B cell (primary cell): ENCODE measurements around the gene DGKQ. TPM values are rescaled to one million over a fixed set of nuclear protein-coding genes. Genes with fewer than 3 reads are reported as not detected.

Experiments used
- ATAC-seq: fragments of 200-7000 bp; cut with Tn5 transposase; one replicate; pipeline ENCODE4 v1.10.0; 2021; ENCODE audit warnings: low read depth, mild to moderate bottlenecking, moderate number of reproducible peaks, moderate library complexity
- CTCF ChIA-PET: fragments of 350-600 bp; sonication (Branson Sonifier 250); formaldehyde crosslinking; loops from one replicate; lab custom pipeline; 2021; ENCODE audit warnings: antibody characterized with exemption, inconsistent platforms; lab: Charles Lee
- POLR2A ChIA-PET: fragments of 350-600 bp; sonication (Branson Sonifier 250); formaldehyde crosslinking; loops from one replicate; lab custom pipeline; 2021; ENCODE audit warnings: antibody characterized with exemption; lab: Charles Lee
- DNase-seq: peaks from one replicate; pipeline ENCODE4 v3.0.0; 2013
- H2AFZ ChIP-seq: 2 replicates; pipeline ENCODE4 v1.6.1; 2012; ENCODE audit warnings: mild to moderate bottlenecking, low read depth, low read length; ENCODE audit not compliant: insufficient read depth, poor library complexity, severe bottlenecking
- H3K27ac ChIP-seq, 2 donors: 1 replicate in 1 of 2; 2 replicates in 1 of 2; pipeline ENCODE4 v1.5.1; 2012 to 2013; ENCODE audit warnings: low read length in 2 of 2, mild to moderate bottlenecking in 2 of 2, moderate library complexity in 1 of 2
- H3K27me3 ChIP-seq, 4 experiments: fragments of 200-600 bp in 1 of 4; sonication (generic) in 1 of 4; replicated peaks in 1 of 4; 1 replicate in 2 of 4; 2 replicates in 2 of 4; pipeline versions ENCODE4 v1.6.1 to v1.7.0; 2013 to 2016; ENCODE audit warnings: low read length in 3 of 4, mild to moderate bottlenecking in 2 of 4, mixed read lengths in 1 of 4, moderate library complexity in 1 of 4; ENCODE audit not compliant: insufficient read depth in 4 of 4, control insufficient read depth in 3 of 4; ENCODE audit errors: control extremely low read depth in 1 of 4
- H3K36me3 ChIP-seq, 2 experiments: replicated peaks in 1 of 2; 1 replicate in 1 of 2; 2 replicates in 1 of 2; pipeline versions ENCODE4 v1.6.1 to v1.7.1; 2013; ENCODE audit warnings: low read length in 1 of 2; ENCODE audit not compliant: insufficient read depth in 2 of 2, control insufficient read depth in 1 of 2; ENCODE audit errors: control extremely low read depth in 1 of 2, extremely low read depth in 1 of 2
- H3K4me1 ChIP-seq, 2 donors: fragments of 200-600 bp in 1 of 2; sonication (generic) in 1 of 2; 1 replicate in 1 of 2; 2 replicates in 1 of 2; pipeline versions ENCODE4 v1.5.1 to v1.6.1; 2013 to 2017; ENCODE audit warnings: low read length in 2 of 2; ENCODE audit not compliant: control insufficient read depth in 2 of 2, insufficient read depth in 2 of 2
- H3K4me2 ChIP-seq: replicated peaks from 2 replicates; pipeline ENCODE3; 2012; ENCODE audit warnings: mild to moderate bottlenecking, low read depth, low read length; ENCODE audit not compliant: poor library complexity, severe bottlenecking
- H3K4me3 ChIP-seq, 5 experiments: fragments of 200-600 bp in 1 of 5; sonication (generic) in 1 of 5; 1 replicate in 3 of 5; 2 replicates in 2 of 5; pipeline versions ENCODE4 v1.5.1 to v1.7.0; 2011 to 2016; ENCODE audit warnings: low read length in 4 of 5, mild to moderate bottlenecking in 4 of 5, low read depth in 2 of 5, control low read depth in 1 of 5, moderate library complexity in 1 of 5; ENCODE audit not compliant: insufficient read depth in 1 of 5; ENCODE audit errors: control extremely low read depth in 1 of 5, extremely low read depth in 1 of 5
- H3K79me2 ChIP-seq: fragments of 200-600 bp; sonication (generic); one replicate; pipeline ENCODE4 v1.6.0; 2016; ENCODE audit warnings: low read length; ENCODE audit not compliant: control insufficient read depth, insufficient read depth
- H3K9ac ChIP-seq: fragments of 200-600 bp; sonication (generic); 2 replicates; pipeline ENCODE4 v1.6.1; 2017; ENCODE audit warnings: mild to moderate bottlenecking, low read length, moderate library complexity
- H3K9me3 ChIP-seq, 3 donors: one replicate each; pipeline versions ENCODE4 v1.6.1 to v1.7.1; 2013; ENCODE audit warnings: low read length in 2 of 3; ENCODE audit not compliant: control insufficient read depth in 2 of 3, insufficient read depth in 1 of 3; ENCODE audit errors: control extremely low read depth in 1 of 3
- H4K20me1 ChIP-seq: 2 replicates; pipeline ENCODE4 v1.6.0; 2012; ENCODE audit warnings: mild to moderate bottlenecking, low read length; ENCODE audit not compliant: insufficient read depth, control insufficient read depth, poor library complexity, severe bottlenecking
- H3K27ac Mint-ChIP-seq: one replicate; pipeline ENCODE4 v1.8.0; 2021; ENCODE audit warnings: mixed read lengths
- H3K27me3 Mint-ChIP-seq: one replicate; pipeline ENCODE4 v1.8.0; 2021; ENCODE audit warnings: mixed read lengths
- H3K4me1 Mint-ChIP-seq: one replicate; pipeline ENCODE4 v1.8.0; 2021; ENCODE audit warnings: mixed read lengths
- H3K4me3 Mint-ChIP-seq: one replicate; pipeline ENCODE4 v1.8.0; 2021; ENCODE audit warnings: mixed read lengths
- H3K9me3 Mint-ChIP-seq: one replicate; pipeline ENCODE4 v1.8.0; 2022; ENCODE audit warnings: mixed read lengths; ENCODE audit not compliant: insufficient read depth
- EZH2 ChIP-seq: IDR thresholded peaks from 2 replicates; pipeline ENCODE4 v1.6.1; 2012; ENCODE audit warnings: borderline replicate concordance, low read depth, mild to moderate bottlenecking, moderate library complexity, low read length; ENCODE audit not compliant: insufficient read depth, poor library complexity, severe bottlenecking
- WGBS: methylation state at CpG from one replicate; pipeline ENCODE4 v1.1.5; 2013; ENCODE audit warnings: missing lambda C conversion rate; ENCODE audit not compliant: insufficient coverage; 5-methylcytosine and 5-hydroxymethylcytosine counted together
- intact Hi-C: fragments of 100-400 bp; cut with micrococcal nuclease; formaldehyde crosslinking; loops from one replicate; pipeline ENCODE4 v1.10.0; 2022
- polyA plus RNA-seq: library from polyadenylated mRNA; depleted of rRNA; stranded (reverse); fragments of >200 nt; gene quantifications from 2 replicates; pipeline ENCODE4 v1.2.3, GENCODE V29; 2012
- total RNA-seq, 2 donors: library from RNA; stranded (reverse); fragments of 120-200 nt in 1 of 2; gene quantifications; 1 replicate in 1 of 2; 2 replicates in 1 of 2; pipeline versions ENCODE4 v1.2.3 to v1.2.4, GENCODE V29; 2013 to 2022
- TF ChIP-seq, protein P1 (sequence below): fragments of 200-600 bp; IDR thresholded peaks from one replicate; pipeline ENCODE4 v1.8.0; 2022; ENCODE audit warnings: antibody characterized with exemption, mild to moderate bottlenecking

The DGKQ gene
- total and polyA plus RNA-seq, 2 donors (not counting 1 experiment from before 2014, with no cell fraction given), result 22.6 to 30.4 TPM

DNA sequence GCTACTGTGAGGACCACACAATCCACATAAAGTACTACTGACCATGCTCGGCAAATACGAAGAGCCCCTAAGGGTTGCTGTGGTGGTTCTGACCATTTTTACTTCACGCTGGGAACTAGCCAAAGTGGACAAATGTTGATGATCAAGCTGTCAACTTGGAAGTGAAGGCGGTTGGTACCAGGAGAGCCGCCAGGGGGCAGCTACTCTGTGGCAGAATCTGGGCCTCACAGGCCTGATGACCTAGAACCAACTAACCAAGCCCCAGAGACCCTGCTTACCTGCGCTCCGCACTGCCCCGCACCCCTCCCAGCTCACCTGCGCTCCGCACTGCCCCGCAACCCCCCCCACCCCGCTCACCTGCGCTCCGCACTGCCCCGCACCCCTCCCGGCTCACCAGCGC lies 46.8 kb downstream of the DGKQ start:
- H3K27me3 ChIP-seq, result no peaks in the 10 kb centered on the region
- TF ChIP-seq, protein P1, sequence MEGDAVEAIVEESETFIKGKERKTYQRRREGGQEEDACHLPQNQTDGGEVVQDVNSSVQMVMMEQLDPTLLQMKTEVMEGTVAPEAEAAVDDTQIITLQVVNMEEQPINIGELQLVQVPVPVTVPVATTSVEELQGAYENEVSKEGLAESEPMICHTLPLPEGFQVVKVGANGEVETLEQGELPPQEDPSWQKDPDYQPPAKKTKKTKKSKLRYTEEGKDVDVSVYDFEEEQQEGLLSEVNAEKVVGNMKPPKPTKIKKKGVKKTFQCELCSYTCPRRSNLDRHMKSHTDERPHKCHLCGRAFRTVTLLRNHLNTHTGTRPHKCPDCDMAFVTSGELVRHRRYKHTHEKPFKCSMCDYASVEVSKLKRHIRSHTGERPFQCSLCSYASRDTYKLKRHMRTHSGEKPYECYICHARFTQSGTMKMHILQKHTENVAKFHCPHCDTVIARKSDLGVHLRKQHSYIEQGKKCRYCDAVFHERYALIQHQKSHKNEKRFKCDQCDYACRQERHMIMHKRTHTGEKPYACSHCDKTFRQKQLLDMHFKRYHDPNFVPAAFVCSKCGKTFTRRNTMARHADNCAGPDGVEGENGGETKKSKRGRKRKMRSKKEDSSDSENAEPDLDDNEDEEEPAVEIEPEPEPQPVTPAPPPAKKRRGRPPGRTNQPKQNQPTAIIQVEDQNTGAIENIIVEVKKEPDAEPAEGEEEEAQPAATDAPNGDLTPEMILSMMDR, result peak; percentile 16
- no peak for TF ChIP-seq EZH2
- Mint-ChIP-seq H3K27me3 (no peaks in the 10 kb centered on the region), H3K4me1 (peaks cover 74% of the 10 kb centered on the region), H3K9me3 (no peaks in the 10 kb centered on the region), H3K4me3 (peak overlapping the region; percentile 21), H3K27ac (no peak overlapping the region)
- ATAC-seq, result no peak
- peaks cover 0 to 4% (median 0%) of the 10 kb centered on the region in 3 donors for H3K9me3 ChIP-seq
- DNase-seq, result no peak
- H2AFZ ChIP-seq, result no peak overlapping the region
- POLR2A ChIA-PET, result no interaction called here
- CTCF ChIA-PET, result interaction anchor here (0.6 kb wide), 1 partner anchor 319 kb away, joined by 3 read pairs; no protein-coding TSS in a partner anchor
- intact Hi-C loops, result no loop called here
- peaks cover 75% of the 10 kb centered on the region for H3K79me2 ChIP-seq
- H3K4me1 ChIP-seq, result peaks cover 69 to 77% of the 10 kb centered on the region in 2 donors
- 91% methylated on average over 3 of the region's 17 CpGs for WGBS
- no peak overlapping the region for H3K4me3 ChIP-seq
- no peak overlapping the region for H3K9ac ChIP-seq
- peaks cover 83% of the 10 kb centered on the region for H4K20me1 ChIP-seq
- H3K27ac ChIP-seq, result no peak overlapping the region
- no peak overlapping the region for H3K4me2 ChIP-seq
- peaks cover 0 to 14% of the 10 kb centered on the region in 2 experiments for H3K36me3 ChIP-seq

GRCh38 chr4:925771-926500 lies 47.4 kb downstream of the DGKQ start:
- peaks cover 73% of the 10 kb centered on the region for H3K4me1 Mint-ChIP-seq
- peak overlapping the region in 1 of 2 donors; percentile 93 for H3K27ac ChIP-seq
- TF ChIP-seq EZH2, result no peak
- TF ChIP-seq, protein P1, result no peak
- intact Hi-C loops, result no loop called here
- DNase-seq (no peak), ATAC-seq (no peak)
- no peak overlapping the region for H2AFZ ChIP-seq
- no peak overlapping the region for H3K4me3 ChIP-seq
- WGBS, result 90% methylated on average over 23 of the region's 26 CpGs
- no peak overlapping the region for H3K27ac Mint-ChIP-seq
- POLR2A ChIA-PET, result no interaction called here
- peaks cover 69 to 77% of the 10 kb centered on the region in 2 donors for H3K4me1 ChIP-seq
- H3K9me3 Mint-ChIP-seq, result no peaks in the 10 kb centered on the region
- H3K9ac ChIP-seq, result no peak overlapping the region
- no peaks in the 10 kb centered on the region for H3K27me3 ChIP-seq
- peaks cover 0 to 14% of the 10 kb centered on the region in 2 experiments for H3K36me3 ChIP-seq
- CTCF ChIA-PET, result interaction anchor here (0.6 kb wide), 1 partner anchor 319 kb away, joined by 3 read pairs; no protein-coding TSS in a partner anchor
- no peak overlapping the region for H3K4me2 ChIP-seq
- peaks cover 83% of the 10 kb centered on the region for H4K20me1 ChIP-seq
- H3K27me3 Mint-ChIP-seq, result no peaks in the 10 kb centered on the region
- peaks cover 74% of the 10 kb centered on the region for H3K79me2 ChIP-seq
- H3K4me3 Mint-ChIP-seq, result peak overlapping the region; percentile 21
- peaks cover 0 to 9% (median 0%) of the 10 kb centered on the region in 3 donors for H3K9me3 ChIP-seq
